ENCODE results near the gene AGMAT. TPM values are rescaled to one million over a fixed set of nuclear protein-coding genes. Genes with fewer than 3 reads are reported as not detected.

AGMAT gene
- total and polyA plus RNA-seq, 9 of the 15 experiments (the other 6 are each of a cell fraction or from before 2014, with no cell fraction given), result not detected

- POLR2A ChIA-PET, result interaction anchor here (0.5 to 1.8 kb wide), 6 partner anchors 10 to 169 kb away, joined by 3 to 17 read pairs (median 4); partner anchors contain the start of gene DDI2
- Histone ChIP-seq H4K20me1 (replicated peaks; ENCODE audit: control insufficient read depth, insufficient read depth, low read length) (0 out of 2 replicates have a peak, but pooled peaks cover 4% of the 10 kb centered on the region), H3K4me2 (ENCODE audit: insufficient read depth, low read length) (peak overlapping the region; percentile 20; the same call in 1 of the 2 replicates)
Observed at GRCh38 chr1:15626269-15626950, 41.6 kb upstream of the AGMAT start.

More at GRCh38 chr1:15626269-15626950, 41.6 kb upstream of the AGMAT start:
- 0 out of 4 replicates have a peak overlapping the region, but pooled peaks of 1 of the 2 experiments have one; percentile 3 for H3K9ac ChIP-seq (ENCODE audit: insufficient read depth in 1 of 2, low read depth in 2 of 2, low read length in 2 of 2)
- TF ChIP-seq STAT5B (CRISPR knock-in tag; IDR thresholded peaks at IDR 0.05), result no peak
- no peak for TF ChIP-seq ZNF311 (CRISPR knock-in tag; IDR thresholded peaks at IDR 0.05)
- TF ChIP-seq ZNF282 (CRISPR knock-in tag; IDR thresholded peaks at IDR 0.05), result no peak
- TF ChIP-seq MBD1 (CRISPR knock-in tag; IDR thresholded peaks at IDR 0.05), result no peak
- TF ChIP-seq BHLHE40 (IDR thresholded peaks at IDR 0.05; ENCODE audit: low read length), result no peak
- TF ChIP-seq SLC30A9 (CRISPR knock-in tag; IDR thresholded peaks at IDR 0.05), result no peak
- TF ChIP-seq LCOR (CRISPR knock-in tag; IDR thresholded peaks at IDR 0.05), result no peak
- TF ChIP-seq SP1 (CRISPR knock-in tag; IDR thresholded peaks at IDR 0.05), result no peak
- TF ChIP-seq ZC3H8 (IDR thresholded peaks at IDR 0.05), result no peak
- TF ChIP-seq SREBF1 (IDR thresholded peaks at IDR 0.05; ENCODE audit: borderline replicate concordance, low read depth, low read length), result no peak
- TF ChIP-seq ZNF436 (CRISPR knock-in tag; IDR thresholded peaks at IDR 0.05), result no peak
- H3K9me3 ChIP-seq (replicated peaks; ENCODE audit: control insufficient read depth, insufficient read depth, low read depth, low read length), result no peaks in the 10 kb centered on the region
- 85% methylated on average over 11 of the region's 11 CpGs for WGBS (ENCODE audit: insufficient coverage, low coverage, missing lambda C conversion rate)
- no peak for ATAC-seq
- FAIRE-seq, result no peak
- peaks cover 90% of the 10 kb centered on the region for H3K79me2 ChIP-seq (ENCODE audit: control insufficient read depth, insufficient read depth, low read length)
- H3K27ac ChIP-seq (ENCODE audit: extremely low read depth, low read depth, low read length), result peak overlapping the region; percentile 74; the same call in 2 of the 3 replicates
- peaks cover 18 to 58% of the 10 kb centered on the region in 2 experiments for H3K4me1 ChIP-seq (replicated peaks in 1 of 2; ENCODE audit: control insufficient read depth in 2 of 2, insufficient read depth in 2 of 2, low read length in 2 of 2)
- in situ Hi-C loops (cut with MboI) (no loop called here), intact Hi-C loops (cut with micrococcal nuclease) (no loop called here)
- H3K9me1 ChIP-seq (ENCODE audit: control insufficient read depth, insufficient read depth, low read length), result peaks cover 3% of the 10 kb centered on the region
- BruUV-seq (replicated peaks), result no TSS peak
- CTCF ChIA-PET (ENCODE audit: low intra/inter-chr PET ratio), result no interaction called here
- H3K4me3 ChIP-seq, result no peak overlapping the region
- no peak overlapping the region for H2AFZ ChIP-seq (ENCODE audit: low read depth, low read length)
- H3K27me3 ChIP-seq (ENCODE audit: control insufficient read depth in 2 of 2, insufficient read depth in 2 of 2, low read length in 2 of 2), result no peaks in the 10 kb centered on the region
- no peak for DNase-seq (ENCODE audit: extremely low read depth in 1 of 4, low spot score in 3 of 4)
- H3K36me3 ChIP-seq (ENCODE audit: control insufficient read depth, insufficient read depth, low read length), result peaks cover 72% of the 10 kb centered on the region

Data from K562 (cell line).